ENCODE data around the gene CD200R1. TPM values are rescaled to one million over a fixed set of nuclear protein-coding genes. Genes with fewer than 3 reads are reported as not detected.

CD200R1 gene
- total RNA-seq, 2 experiments from 2014 or later: 4.0 to 4.7 TPM

DNA sequence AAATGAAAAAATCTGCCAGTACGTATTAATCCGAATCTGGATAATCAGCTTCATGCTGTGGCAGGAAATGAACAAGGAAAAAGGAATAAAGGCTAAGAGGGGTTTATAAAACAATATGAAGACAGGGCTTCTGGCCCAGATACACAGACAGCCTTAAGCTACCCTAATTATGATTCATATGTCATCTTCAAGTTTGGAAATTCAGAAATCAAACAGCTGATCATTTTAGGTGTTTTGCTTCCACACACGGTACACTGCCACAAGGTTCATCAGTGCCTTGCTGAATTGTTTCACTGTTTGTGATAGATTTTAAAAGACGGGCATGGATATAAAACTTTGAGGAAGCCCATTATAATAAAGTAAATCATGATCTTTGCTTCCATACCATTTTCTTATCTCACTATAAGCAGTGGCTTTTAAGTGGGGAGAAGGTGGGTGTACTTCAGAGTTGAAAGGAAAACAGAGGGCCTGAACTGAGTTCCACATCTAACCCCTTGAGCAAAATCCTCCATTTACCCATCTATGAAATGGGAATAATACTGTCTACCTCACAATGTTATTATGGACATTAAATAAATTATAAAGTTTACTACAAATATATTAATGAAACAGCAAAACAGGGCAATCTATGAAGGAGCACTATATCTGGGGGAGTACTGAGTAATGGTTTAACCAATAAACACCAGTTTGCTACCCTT lies 31.6 kb upstream of the CD200R1 start:
- Mint-ChIP-seq H3K36me3 (ENCODE audit: low read depth) (peaks cover 87% of the 10 kb centered on the region), H3K4me3 (peak overlapping the region; percentile 71), H3K4me1 (ENCODE audit: low read depth) (peaks cover 91% of the 10 kb centered on the region), H3K27ac (peak overlapping the region; percentile 90), H3K9me3 (no peaks in the 10 kb centered on the region), H3K27me3 (no peaks in the 10 kb centered on the region)
- ATAC-seq (ENCODE audit: poor library complexity): peak; percentile 44
- ChIA-PET CTCF (interaction anchor here (0.6 to 2.1 kb wide), 8 partner anchors 12 to 364 kb away, joined by 3 to 16 read pairs (median 4); partner anchors contain the start of gene GTPBP8), POLR2A (interaction anchor here (0.7 to 9.1 kb wide), 7 partner anchors 10 to 877 kb away, joined by 3 to 114 read pairs (median 4); partner anchors contain the start of genes CD200R1 and GTPBP8)
- intact Hi-C loops (cut with DNase I, micrococcal nuclease): loop anchor here in 1 of 2 experiments (1.0 kb wide), 1 partner anchor 12 kb away; no protein-coding TSS in a partner anchor
- Histone ChIP-seq H3K4me1 (ENCODE audit: insufficient read depth, low read length) (peaks cover 31% of the 10 kb centered on the region), H3K27me3 (ENCODE audit: control insufficient read depth in 1 of 2, insufficient read depth in 2 of 2, low read length in 2 of 2) (no peaks in the 10 kb centered on the region), H3K4me3 (ENCODE audit: low read length) (peak overlapping the region; percentile 24), H3K9me3 (ENCODE audit: control insufficient read depth in 1 of 2, insufficient read depth in 1 of 2, low read length in 2 of 2) (no peaks in the 10 kb centered on the region), H3K27ac (ENCODE audit: low read depth in 1 of 2, low read length in 2 of 2) (peak overlapping the region; percentile 57 to 86), H3K36me3 (ENCODE audit: insufficient read depth, low read length) (peaks cover 72% of the 10 kb centered on the region)
- TF ChIP-seq, protein P1, sequence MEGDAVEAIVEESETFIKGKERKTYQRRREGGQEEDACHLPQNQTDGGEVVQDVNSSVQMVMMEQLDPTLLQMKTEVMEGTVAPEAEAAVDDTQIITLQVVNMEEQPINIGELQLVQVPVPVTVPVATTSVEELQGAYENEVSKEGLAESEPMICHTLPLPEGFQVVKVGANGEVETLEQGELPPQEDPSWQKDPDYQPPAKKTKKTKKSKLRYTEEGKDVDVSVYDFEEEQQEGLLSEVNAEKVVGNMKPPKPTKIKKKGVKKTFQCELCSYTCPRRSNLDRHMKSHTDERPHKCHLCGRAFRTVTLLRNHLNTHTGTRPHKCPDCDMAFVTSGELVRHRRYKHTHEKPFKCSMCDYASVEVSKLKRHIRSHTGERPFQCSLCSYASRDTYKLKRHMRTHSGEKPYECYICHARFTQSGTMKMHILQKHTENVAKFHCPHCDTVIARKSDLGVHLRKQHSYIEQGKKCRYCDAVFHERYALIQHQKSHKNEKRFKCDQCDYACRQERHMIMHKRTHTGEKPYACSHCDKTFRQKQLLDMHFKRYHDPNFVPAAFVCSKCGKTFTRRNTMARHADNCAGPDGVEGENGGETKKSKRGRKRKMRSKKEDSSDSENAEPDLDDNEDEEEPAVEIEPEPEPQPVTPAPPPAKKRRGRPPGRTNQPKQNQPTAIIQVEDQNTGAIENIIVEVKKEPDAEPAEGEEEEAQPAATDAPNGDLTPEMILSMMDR (IDR thresholded peaks at IDR 0.05): no peak
- peak in 3 of 14 experiments; percentile 20 to 67 (median 64) for DNase-seq

DNA sequence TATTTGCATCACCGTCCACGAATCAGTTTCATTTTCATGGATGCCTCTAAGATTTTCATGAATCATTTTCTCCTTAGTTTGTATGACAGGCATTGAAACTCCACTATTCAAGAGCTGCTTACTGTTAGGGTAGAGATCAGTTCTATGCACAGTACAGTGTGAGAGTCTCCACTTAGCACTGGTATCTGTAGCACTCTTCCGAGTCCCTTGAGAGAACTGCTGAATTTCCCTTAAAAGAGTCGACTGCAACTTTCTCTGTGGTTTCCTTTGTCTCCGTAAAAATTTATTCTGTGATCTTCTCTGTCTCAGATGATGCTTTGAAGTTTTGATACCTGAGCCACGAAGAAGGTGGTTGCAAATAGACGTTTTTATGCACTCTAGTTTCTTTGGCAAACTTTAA lies 30.7 kb upstream of the CD200R1 start:
- H3K36me3 Mint-ChIP-seq (ENCODE audit: low read depth): peaks cover 87% of the 10 kb centered on the region
- Histone ChIP-seq H3K27ac (ENCODE audit: low read depth in 1 of 2, low read length in 2 of 2) (peak overlapping the region; percentile 57 to 86), H3K4me3 (ENCODE audit: low read length) (peak overlapping the region; percentile 24), H3K36me3 (ENCODE audit: insufficient read depth, low read length) (peaks cover 75% of the 10 kb centered on the region), H3K4me1 (ENCODE audit: insufficient read depth, low read length) (peaks cover 31% of the 10 kb centered on the region), H3K9me3 (ENCODE audit: control insufficient read depth in 1 of 2, insufficient read depth in 1 of 2, low read length in 2 of 2) (no peaks in the 10 kb centered on the region), H3K27me3 (ENCODE audit: control insufficient read depth in 1 of 2, insufficient read depth in 2 of 2, low read length in 2 of 2) (no peaks in the 10 kb centered on the region)
- intact Hi-C loops (cut with DNase I, micrococcal nuclease): loop anchor here in 1 of 2 experiments (1.0 kb wide), 3 partner anchors 13 to 32 kb away; partner anchors contain the start of gene GTPBP8
- ChIA-PET CTCF (interaction anchor here (1.0 to 2.1 kb wide), 6 partner anchors 11 to 363 kb away, joined by 3 to 16 read pairs (median 4); a partner anchor contains a TSS), POLR2A (interaction anchor here (1.0 to 9.1 kb wide), 4 partner anchors 12 to 31 kb away, joined by 3 to 114 read pairs (median 16); partner anchors contain the start of genes CD200R1 and GTPBP8)
- peaks cover 91% of the 10 kb centered on the region for H3K4me1 Mint-ChIP-seq (ENCODE audit: low read depth)
- ATAC-seq (ENCODE audit: poor library complexity): peak; percentile 83
- no peaks in the 10 kb centered on the region for H3K9me3 Mint-ChIP-seq
- peak in 5 of 14 experiments; percentile 12 to 85 (median 75) for DNase-seq
- peak overlapping the region; percentile 71 for H3K4me3 Mint-ChIP-seq
- peak overlapping the region; percentile 90 for H3K27ac Mint-ChIP-seq
- H3K27me3 Mint-ChIP-seq: no peaks in the 10 kb centered on the region
- TF ChIP-seq, protein P1 (IDR thresholded peaks at IDR 0.05): no peak

DNA sequence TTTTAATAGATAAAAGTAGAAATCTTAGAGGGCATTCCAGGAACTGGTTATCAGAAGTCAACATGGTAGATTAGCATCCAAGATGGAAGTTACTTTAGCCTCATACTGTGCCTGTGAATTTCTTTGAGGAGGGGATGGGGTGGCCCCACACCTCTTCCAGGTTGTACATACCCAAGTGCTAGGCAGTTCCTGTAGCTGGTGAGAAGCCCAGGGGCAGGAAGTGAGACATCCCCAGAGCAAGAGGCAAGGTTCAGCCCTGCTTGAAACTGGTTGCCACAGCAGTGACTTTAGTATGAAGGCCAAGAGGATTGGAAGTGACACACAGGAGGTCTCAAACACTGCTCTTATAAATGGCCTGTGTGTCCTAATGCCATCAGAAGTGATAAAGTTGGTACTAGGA lies 27.8 kb upstream of the CD200R1 start:
- CTCF ChIA-PET: interaction anchor here (1.5 to 2.5 kb wide), 3 partner anchors 23 to 32 kb away, joined by 4 to 9 read pairs (median 4); partner anchors contain the start of gene CD200R1
- Mint-ChIP-seq H3K9me3 (no peaks in the 10 kb centered on the region), H3K4me1 (ENCODE audit: low read depth) (peaks cover 90% of the 10 kb centered on the region), H3K36me3 (ENCODE audit: low read depth) (peaks cover 87% of the 10 kb centered on the region), H3K27ac (peak overlapping the region; percentile 90), H3K4me3 (peak overlapping the region; percentile 59), H3K27me3 (no peaks in the 10 kb centered on the region)
- ATAC-seq (ENCODE audit: poor library complexity): peak; percentile 47
- intact Hi-C loops (cut with DNase I, micrococcal nuclease): no loop called here
- no peaks in the 10 kb centered on the region for H3K9me3 ChIP-seq (ENCODE audit: control insufficient read depth in 1 of 2, insufficient read depth in 1 of 2, low read length in 2 of 2)
- peaks cover 27% of the 10 kb centered on the region for H3K4me1 ChIP-seq (ENCODE audit: insufficient read depth, low read length)
- H3K36me3 ChIP-seq (ENCODE audit: insufficient read depth, low read length): peaks cover 84% of the 10 kb centered on the region
- POLR2A ChIA-PET: interaction anchor here (1.3 to 9.1 kb wide), 4 partner anchors 11 to 24 kb away, joined by 3 to 114 read pairs (median 18); partner anchors contain the start of gene GTPBP8
- no peak overlapping the region for H3K4me3 ChIP-seq (ENCODE audit: low read length)
- no peaks in the 10 kb centered on the region for H3K27me3 ChIP-seq (ENCODE audit: control insufficient read depth in 1 of 2, insufficient read depth in 2 of 2, low read length in 2 of 2)
- H3K27ac ChIP-seq (ENCODE audit: low read depth in 1 of 2, low read length in 2 of 2): peak overlapping the region; percentile 22 to 52
- peak in 13 of 14 experiments; percentile 20 to 74 (median 44) for DNase-seq
- TF ChIP-seq, protein P1 (IDR thresholded peaks at IDR 0.05): no peak
